Measurements from ENCODE around the gene MMS19.

MMS19 gene

DNA sequence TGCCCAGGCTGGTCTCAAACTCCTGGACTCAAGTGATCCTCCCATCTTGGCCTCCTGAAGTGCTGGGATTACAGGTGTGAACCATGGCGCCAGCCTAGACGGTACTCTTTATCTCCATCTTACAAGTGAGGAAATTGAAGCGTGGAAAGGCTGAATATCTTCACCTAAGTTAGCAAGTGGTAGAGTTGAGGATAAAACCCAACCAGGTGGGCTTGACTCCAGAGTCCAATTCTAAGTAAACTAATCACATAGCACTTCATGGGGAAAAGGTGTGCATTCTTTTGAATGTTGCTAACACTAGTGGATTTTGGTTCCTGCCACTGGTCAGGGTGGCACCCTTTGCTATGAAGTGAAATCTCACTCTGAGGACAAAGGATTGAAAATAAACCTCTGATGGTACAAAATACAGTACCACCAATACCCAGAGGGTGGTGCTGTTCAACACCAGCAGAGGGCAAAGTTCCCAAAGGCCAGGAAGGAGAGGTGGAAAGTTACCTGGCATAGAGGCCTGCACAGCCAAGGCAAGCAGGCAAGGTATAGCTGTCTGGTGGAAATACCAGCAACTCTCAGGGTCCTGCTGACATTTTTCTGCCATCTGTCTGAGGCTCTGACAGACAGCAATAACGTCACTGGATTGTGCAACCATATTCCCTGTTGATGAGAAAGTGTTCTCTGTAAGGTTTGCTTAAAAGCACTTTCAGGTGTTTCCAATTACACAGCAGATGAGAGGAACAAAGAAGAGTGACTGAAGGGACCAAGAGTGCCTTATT lies 34.7 kb downstream of the MMS19 start:
- DNase-seq (ENCODE audit: low spot score): peak; percentile 54

DNA sequence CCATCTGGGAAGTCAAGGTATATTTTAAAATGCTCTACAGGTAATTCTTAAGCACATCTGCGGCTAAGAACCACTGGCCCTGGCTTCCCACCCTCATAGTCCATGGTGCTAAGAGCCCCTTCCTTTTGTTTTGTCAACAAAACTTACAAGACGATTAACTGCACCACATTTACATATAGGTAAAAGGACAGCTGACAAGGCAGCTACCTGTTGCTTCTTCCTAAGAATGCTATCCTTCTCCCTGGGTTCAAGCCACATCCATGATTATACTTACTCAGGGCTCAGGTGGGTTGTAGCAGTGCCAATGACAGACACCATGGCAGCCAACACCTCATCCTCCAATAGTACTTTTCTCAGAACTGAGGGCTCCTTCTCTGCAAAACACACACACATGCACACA lies 35.9 kb downstream of the MMS19 start:
- DNase-seq (ENCODE audit: low spot score): no peak

DNA sequence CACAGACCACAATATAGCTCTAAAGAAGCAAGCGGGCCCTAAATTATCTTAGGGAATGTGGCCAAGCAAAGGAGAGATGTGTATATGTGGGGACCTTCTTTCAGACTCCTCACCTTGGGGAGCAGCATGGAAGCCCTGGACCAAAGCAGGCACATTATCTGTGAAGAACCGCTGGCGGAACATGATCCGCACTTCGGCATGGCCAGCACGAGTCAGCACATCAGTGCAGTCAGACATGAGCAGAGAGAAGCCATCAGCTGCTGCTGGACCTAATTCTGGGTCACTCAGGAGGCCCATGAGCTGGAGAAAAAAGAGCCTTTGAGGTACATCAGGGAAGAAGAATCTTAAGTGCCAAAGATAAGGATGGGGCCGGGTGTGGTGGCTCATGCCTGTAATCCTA lies 38.3 kb downstream of the MMS19 start:
- DNase-seq (ENCODE audit: low spot score): no peak

DNA sequence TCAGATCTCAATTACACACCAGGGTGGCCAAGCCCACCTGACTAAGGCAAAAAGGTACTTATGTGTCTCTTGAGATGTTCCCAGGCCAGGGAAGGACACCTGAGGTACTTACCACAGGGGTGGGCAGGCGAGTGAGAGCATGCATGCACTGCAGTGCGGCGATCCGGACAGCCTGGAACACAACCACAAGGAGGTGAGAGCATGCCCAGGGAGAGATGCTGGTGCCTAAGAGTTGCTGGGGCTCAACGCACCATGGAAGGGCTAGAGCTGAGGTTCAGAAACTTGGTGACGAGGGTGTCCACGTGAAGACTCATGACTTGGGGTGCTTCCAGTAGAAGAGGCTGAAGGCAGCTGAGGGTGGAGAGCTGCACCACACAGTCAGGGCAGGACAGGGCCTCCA lies 39.1 kb downstream of the MMS19 start:
- DNase-seq (ENCODE audit: low spot score): no peak

DNA sequence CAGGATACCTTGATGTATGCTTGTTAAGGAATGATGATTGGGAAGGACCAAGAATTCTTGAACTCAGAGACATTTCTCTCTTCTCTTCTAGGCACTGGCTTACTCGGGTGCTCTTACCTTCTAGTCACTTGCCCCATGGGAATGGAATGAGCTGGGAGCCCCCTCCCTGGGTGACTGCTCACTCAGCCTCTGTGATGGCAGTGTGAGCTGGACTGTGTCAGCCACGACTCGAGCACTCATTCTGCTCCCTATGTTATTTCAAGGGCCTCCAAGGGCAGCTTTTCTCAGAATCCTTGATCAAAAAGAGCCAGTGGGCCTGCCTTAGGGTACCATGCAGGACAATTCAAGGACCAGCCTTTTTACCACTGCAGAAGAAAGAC lies 41.5 kb downstream of the MMS19 start:
- DNase-seq (ENCODE audit: low spot score): no peak

DNA sequence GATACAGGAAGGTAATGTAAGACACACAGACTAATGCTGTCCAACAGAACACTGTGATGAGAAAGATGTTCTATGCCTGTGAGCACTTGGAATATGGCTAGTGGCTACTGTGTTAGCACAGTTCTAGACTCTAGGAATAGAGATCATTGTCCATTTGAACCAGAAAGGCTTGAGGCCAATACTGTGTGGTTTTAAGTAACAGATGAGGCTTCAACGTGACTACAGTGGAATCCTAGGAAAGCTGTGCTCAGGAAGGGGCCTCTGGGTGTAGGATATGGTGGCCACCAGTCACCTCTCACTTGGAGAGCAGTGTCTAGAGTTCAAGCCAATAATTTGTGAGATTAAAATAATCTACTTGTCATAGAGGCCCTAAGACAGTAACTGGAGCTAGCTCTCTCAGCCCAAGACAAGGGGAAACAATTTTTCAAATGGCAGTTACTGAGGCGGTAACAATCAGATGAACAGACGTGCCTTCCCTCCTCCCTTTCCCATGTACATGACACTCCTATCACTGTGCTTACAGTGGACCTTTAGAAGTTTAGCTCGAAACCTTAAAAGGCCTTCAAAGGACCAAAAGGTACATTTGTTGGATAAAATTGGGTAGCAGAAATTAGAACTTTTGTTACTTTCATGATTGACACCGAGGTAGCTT lies 42.1 kb downstream of the MMS19 start:
- no peak for DNase-seq (ENCODE audit: low spot score)

DNA sequence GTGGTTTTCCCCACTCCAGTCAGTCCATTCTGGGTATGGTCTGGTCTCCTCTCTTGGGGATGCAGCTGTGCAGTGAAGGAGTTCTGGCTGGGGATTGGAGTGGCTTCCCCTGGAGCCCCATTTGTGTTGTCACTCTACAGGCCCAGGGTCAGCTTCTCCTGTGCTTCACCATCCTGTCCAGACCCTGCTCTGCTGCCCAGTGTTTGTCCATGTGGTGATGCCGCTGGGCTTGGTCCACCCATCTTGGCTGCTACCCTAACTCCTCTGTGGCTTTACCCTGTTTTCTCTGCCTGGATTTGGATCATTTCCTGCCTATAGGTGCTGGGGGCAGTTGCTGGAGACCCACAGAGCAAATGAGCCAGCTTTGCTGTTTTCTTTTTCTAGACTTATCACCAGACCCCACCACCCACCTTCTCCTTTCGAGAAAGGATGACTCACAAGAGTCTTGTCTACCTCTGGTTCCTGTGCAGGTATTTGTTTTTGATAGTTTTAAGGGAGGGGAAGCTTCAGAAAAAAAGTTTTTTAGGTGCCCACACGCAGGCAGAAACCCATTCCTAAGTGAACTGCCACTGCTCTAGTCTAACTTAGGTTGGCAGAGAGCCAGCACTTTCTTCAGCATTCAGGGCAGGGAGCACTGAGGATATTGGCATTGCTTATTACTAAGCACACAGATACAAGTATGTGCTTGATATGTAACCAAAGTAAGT lies 43.7 kb downstream of the MMS19 start:
- no peak for DNase-seq (ENCODE audit: low spot score)

DNA sequence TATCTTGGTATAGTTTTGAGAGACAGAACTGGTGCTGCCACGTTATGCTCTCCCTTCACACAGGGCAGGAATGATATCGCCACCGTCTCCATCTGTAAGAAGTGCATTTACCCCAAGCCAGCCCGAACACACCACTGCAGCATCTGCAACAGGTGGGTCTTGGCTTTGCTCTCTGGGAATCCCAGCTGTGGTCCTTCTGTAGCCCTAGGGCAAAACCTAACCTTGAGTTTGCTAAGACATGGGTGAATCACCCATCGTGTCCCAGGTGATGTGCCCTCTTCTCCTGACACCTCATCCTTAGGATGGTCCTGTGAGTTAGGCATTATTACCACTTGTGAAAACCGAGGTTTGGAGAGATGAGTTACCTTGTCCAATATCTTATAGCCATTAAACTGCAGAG lies 45.9 kb downstream of the MMS19 start:
- DNase-seq (ENCODE audit: low spot score): no peak

DNA sequence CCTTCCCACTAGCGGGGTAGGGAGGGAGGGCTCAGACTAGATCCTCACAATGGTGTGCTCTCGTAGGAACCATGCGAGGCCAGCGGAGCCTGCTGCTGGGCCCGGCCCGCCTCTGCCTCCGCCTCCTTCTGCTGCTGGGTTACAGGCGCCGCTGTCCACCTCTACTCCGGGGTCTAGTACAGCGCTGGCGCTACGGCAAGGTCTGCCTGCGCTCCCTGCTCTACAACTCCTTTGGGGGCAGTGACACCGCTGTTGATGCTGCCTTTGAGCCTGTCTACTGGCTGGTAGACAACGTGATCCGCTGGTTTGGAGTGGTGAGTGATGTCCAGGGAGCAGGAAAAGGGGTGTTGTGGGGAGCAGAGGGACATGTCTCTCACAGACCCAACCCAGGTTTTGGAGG lies 46.6 kb downstream of the MMS19 start:
- DNase-seq (ENCODE audit: low spot score): no peak

DNA sequence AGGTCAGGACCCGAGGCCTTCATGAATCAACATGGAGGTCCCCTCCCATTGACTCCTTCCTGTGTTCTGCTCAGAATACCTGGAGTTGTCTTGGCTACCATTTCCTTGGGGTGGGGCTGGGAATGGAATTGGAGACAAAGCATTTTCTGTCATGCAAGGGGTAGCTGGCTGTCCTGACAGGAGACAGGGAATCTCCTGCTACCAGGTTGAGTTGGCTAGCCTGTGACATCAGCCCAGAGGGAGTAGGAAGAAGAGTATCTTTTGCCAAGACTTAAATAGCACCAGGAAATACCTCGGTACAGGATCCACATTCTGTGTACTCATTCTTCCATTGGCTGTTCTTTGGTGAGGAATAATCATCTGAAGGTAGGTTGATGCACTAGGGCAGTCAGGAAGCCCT lies 47.4 kb downstream of the MMS19 start:
- no peak for DNase-seq (ENCODE audit: low spot score)

DNA sequence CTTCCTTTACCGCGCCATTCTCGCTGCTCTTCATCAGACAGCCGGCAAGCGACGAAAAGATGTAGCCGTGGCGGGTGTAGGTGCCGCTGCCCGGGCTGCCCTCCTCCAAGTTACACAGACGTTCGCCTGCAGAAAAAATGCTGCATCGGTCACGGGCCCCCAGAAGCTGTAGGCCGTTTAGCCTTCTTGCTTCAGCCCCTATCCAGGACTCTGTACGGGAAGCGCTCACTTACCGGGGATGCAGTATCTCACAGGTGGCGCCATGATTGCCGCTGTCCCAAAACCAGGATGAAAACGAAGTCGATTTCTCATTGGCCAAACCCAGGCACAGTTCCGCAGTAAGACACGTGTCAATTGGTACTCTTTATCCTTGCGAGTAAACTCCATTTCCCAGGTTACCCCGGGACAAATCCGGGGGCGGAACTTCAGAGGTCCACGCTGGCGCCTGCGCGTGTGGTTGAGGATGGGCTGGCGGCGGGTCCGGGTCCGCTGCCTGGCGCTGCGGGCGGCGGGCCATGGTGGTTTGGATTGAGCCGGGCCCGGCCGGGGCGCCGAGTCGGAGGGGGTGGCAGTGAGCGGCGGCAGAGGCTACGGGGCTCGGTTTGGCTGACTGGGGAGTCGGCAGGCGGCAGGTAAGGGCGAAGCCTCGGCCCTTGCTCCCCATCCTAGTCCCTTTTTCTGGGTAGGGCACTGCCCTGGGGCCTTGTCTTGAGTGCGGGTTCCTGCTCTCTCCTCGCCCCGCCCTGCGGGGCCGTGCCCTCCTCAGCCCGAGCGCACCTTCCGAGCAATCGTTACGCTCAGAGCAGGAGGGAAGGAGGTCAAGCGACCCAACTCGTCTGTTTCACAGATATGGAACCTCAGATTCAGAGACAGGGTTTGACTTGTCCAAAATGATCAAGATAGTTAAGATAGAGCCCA lies 52.2 kb downstream of the MMS19 start, which contains the start of the genes EXOSC1 and ZDHHC16:
Gene EXOSC1 (minus strand): TSS at position 285 of the 918 bp plus-strand sequence. CDS start 21 bp downstream, at position 264.
Gene ZDHHC16 (plus strand): TSS at position 454 of the 918 bp plus-strand sequence. CDS start 5,501 bp downstream, outside the sequence.
- DNase-seq (ENCODE audit: low spot score): peak; percentile 97

DNA sequence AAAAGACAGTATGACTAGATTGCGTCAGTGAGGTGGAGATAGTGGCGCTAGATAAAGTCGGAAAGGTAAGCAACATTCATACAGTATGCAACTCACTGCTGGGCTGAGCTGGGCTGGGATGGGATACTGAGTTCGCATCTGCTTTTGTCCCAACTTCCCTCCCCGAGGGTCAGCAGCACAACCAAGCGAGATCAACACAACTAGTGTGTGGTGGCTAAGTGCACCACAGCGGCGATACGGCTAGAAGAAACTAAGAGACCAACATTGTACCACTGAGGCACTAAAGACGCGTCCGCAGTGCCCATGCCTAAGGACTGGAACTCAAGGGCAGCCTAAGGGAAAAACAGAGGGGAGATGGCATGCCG lies 52.9 kb downstream of the MMS19 start:
- DNase-seq (ENCODE audit: low spot score): no peak

DNA sequence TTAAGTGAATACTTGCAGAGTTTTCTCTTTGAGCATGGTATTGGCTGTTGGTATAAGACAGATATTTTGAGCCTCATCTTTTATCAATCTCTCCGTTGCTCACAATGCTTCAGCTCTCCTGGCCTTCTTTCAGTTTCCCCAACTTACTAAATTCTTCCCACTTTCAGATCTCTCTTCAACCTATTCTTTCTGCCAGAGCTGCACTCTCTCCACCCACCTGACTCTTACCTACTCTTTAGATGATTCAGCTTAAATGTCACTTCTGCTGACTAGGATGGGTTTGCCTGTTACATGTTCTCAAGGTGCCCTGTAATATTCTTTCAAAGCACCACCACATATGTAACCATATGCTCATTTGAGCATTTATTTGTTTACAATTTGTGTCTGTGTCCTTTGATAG lies 54.0 kb downstream of the MMS19 start:
- no peak for DNase-seq (ENCODE audit: low spot score)

DNA sequence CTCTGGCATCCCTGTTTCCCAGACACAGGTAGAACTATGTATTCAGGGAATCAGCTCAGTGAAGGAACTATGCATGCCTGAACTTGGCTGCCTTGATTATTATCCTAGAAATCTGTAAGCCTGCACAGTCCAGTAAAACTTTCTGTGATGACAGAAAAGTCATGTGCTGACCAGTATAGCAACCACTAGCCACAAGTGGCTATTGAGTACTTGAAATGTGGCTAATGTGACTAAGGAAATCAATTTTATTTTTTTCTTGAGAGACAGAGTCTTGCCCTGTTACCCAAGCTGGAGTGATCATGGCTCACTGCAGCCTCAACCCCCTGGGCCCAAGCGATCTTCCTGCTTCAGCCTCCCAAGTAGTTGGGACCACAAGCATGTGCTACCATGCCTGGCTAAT lies 55.9 kb downstream of the MMS19 start:
- no peak for DNase-seq (ENCODE audit: low spot score)

DNA sequence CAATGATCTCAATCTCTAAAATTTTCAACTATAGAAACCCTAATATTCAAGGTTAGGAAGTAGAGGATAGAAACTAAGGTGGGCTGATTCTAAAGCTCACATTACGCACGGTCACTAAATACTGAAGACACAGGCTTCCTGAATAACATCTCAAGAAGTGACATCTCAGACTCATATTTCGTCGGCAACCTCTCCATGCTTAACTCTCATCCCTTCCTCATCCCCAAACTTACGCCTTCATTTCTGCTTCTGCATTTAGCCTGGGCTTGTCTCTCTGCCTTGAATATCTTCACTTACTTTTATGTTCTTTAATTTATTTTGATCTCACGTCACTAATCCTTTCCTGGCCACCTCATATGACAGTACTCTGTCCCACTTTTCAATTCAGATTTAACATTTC lies 63.0 kb downstream of the MMS19 start:
- no peak for DNase-seq (ENCODE audit: low spot score)

DNA sequence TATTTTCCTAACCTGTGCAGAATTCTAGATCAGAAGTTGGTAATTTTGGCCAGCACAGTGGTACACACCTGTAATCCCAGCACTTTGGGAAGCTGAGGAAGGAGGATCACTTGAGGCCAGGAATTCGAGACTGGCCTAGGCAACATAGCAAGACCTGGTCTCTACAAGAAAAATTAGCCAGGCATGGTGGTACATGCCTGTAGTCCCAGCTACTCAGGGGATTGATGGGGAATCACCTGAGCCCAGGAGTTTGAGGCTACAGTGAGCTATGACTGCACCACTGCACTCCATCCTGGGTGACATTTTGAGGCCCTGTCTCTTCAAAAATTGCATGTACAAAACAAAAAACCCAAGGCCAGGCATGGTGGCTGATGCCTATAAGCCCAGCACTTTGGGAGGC lies 63.7 kb downstream of the MMS19 start:
- no peak for DNase-seq (ENCODE audit: low spot score)

DNA sequence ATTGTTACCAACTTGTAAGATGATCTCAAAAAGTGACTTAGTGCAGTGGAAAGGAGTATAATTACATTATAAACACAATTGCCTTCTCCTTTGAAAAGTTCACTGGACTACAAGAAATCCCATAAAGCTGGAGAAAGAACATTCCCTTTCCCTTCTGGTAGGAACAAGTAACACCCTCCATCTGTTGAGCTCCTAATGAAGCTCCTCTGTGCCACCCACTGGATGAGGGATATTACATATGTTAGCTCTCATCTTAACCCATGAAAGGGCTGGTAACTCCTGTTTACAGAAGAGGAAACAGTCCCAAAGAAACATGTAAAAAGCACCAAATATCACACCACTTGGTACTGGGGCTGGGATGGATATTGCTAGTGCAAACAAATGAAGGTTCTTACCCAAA lies 64.2 kb downstream of the MMS19 start:
- no peak for DNase-seq (ENCODE audit: low spot score)

DNA sequence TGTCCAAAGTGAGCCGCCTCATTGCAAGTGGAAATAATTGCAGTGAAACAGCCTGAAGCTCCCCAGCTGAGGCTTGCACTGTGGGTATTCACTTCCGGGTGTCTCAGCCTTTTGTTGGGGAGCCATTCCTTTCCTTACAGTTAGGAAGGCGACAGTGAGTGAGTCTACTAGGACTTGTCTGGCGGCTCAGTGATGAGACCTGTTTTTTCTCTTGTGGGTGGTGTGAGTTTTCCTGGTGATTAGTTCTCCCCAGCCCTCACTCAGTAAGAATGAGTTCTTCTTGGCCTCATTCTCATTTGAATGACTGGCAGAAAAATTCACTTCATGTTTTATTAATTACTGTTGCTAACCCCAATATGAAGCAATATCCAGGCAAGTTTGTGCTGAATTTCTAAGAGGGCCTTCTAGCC lies 69.6 kb downstream of the MMS19 start:
- DNase-seq (ENCODE audit: low spot score): no peak

DNA sequence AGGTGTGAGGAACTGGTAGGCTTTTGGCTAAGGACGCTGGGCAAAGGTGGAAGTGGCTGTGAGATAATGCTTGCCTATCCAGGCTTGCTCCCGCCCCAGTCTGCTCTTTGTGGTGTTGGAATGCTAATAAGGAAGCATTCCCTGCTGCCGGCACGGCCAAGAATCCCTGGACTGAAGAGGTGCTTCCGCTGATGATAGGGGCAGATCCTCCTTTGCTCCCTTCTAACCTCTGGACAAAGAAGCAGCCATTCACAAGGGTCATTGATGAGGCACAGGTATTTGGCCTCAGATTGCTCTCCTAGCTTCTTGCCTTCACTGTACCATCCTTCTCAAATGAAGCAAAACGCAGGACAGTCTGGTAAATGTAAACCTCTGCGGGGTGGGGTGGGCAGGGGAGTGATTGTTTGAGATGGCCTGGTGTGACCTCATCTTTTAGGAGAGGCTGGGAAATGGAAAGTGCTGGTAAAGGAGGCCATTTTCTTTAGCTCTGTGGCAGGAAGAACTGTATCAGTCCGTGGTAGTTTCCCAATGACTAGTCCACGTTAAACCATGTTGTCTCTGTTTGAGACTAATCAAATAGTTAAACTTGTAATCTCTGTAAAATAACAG lies 70.5 kb downstream of the MMS19 start:
- DNase-seq (ENCODE audit: low spot score): no peak

DNA sequence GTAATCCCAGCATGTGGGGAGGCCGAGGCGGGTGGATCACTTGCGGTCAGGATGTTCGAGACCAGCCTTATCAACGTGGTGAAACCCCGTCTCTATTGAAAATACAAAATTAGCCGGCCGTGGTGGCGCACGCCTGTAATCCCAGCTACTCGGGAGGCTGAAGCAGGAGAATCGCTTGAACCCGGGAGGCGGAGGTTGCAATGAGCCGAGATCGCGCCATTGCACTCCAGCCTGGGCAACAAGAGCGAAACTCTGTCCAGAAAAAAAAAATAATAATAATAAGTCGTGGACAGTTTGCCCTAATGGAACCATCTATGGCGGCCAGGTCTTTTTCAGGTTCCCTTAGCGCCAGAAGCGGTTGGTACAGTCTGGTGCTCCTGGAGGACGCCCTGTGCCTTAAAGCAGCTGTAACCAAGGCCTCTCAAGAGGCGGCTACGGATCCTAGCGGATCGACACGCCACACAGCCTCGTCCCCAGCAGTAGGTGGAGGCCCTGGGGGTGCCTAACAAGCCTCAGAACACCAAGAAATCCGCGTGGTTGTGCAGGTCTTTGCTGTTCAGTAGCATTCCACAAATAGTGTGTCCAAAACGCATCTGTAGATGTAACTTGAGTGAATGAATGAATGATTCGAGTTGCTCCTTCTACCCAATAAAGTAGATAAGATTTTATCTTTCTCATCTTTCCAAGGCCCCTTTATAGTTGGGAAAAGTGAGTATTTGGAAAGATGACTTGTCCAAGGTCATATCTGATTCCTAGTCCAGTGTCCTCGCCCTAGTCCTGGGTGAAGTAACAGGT lies 71.2 kb downstream of the MMS19 start:
- DNase-seq (ENCODE audit: low spot score): no peak
